GM12892 (cell line): ENCODE data around the gene TMEM165.

Experiments used
- POLR2A ChIP-seq: IDR thresholded peaks from 2 replicates; pipeline ENCODE4 v1.6.1; 2011; ENCODE audit warnings: low read depth, low read length, control low read depth
- POLR2AphosphoS5 ChIP-seq: IDR thresholded peaks from 2 replicates; pipeline ENCODE4 v1.6.1; 2011; ENCODE audit warnings: low read depth, low read length, control low read depth

- TF ChIP-seq POLR2A = no peak
- TF ChIP-seq POLR2AphosphoS5 = no peak
Observed at GRCh38 chr4:55435141-55435841, 39.5 kb downstream of the TMEM165 start.
